HG03571 (cell line): Measurements from ENCODE around the gene PELI3.

Experiments
- ATAC-seq: cut with Tn5 transposase; IDR thresholded peaks from one replicate; pipeline ENCODE4 v1.9.1; 2021; ENCODE audit not compliant: unreplicated experiment

Gene PELI3

DNA sequence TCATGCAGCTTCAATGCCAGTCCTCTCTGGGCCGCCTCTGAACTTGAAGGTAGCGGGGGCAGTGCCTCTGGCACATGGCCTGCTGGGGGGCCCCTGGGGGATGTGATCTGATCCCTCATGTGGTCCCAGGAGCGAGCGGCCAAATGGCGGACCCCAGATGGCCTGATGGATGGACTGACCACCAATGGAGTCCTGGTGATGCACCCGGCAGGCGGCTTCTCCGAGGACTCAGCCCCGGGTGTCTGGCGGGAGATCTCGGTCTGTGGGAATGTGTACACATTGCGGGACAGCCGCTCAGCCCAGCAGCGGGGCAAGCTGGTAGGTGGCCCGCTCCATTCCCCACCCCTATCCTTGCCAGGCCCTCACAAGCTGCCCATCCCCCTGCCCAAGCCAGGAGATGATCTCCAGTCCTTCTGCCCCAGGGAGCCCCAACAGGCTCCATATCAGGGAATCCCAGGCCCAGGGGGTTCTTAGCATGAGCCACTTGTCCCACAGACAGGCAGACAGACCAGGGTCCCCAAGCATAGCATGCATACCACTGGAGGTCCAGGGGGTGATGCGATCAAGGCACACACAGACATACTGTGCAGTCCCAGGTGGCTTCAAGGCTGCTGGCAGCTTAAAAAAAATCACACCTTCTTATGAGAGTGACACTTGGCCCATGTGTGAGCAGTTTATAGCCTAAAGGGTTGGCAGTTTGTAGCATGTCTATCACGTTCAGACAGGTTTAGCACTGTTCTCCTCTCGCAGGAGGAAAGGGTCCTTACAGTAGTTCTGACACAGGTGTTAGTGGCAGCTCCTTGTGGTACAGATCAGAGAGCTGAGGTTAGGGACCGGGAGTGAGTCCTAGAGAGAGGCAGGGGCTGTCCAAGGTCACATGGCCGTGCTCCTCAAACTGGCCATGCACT is 7.2 kb downstream of the PELI3 start:
- no peak for ATAC-seq

DNA sequence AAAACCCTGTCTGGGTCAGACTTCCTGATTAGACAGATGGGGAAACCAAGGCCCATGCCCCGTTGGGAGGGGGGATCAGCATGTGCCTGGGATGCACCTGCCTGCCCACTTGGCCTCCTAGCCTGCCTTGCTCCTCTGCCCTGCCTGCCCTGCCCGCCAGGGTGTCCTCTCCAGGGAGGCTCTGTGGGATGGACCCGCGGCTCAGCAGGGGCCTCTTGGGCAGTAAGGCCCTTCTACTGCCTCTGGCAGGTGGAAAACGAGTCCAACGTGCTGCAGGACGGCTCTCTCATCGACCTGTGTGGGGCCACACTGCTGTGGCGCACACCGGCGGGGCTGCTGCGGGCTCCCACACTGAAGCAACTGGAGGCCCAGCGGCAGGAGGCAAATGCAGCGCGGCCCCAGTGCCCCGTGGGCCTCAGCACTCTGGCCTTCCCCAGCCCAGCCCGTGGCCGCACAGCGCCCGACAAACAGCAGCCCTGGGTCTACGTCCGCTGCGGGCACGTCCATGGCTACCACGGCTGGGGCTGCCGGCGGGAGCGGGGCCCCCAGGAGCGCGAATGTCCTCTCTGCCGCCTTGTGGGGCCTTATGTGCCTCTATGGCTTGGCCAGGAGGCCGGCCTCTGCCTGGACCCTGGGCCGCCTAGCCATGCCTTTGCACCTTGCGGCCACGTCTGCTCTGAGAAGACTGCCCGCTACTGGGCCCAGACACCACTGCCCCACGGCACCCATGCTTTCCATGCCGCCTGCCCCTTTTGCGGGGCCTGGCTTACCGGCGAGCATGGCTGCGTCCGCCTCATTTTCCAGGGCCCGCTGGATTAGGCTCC is 8.9 kb downstream of the PELI3 start:
- ATAC-seq = no peak

- no peak for ATAC-seq
Measured at GRCh38 chr11:66476173-66476840, 9.6 kb downstream of the PELI3 start.

GRCh38 chr11:66476841-66477251 is 10.1 kb downstream of the PELI3 start:
- no peak for ATAC-seq

DNA sequence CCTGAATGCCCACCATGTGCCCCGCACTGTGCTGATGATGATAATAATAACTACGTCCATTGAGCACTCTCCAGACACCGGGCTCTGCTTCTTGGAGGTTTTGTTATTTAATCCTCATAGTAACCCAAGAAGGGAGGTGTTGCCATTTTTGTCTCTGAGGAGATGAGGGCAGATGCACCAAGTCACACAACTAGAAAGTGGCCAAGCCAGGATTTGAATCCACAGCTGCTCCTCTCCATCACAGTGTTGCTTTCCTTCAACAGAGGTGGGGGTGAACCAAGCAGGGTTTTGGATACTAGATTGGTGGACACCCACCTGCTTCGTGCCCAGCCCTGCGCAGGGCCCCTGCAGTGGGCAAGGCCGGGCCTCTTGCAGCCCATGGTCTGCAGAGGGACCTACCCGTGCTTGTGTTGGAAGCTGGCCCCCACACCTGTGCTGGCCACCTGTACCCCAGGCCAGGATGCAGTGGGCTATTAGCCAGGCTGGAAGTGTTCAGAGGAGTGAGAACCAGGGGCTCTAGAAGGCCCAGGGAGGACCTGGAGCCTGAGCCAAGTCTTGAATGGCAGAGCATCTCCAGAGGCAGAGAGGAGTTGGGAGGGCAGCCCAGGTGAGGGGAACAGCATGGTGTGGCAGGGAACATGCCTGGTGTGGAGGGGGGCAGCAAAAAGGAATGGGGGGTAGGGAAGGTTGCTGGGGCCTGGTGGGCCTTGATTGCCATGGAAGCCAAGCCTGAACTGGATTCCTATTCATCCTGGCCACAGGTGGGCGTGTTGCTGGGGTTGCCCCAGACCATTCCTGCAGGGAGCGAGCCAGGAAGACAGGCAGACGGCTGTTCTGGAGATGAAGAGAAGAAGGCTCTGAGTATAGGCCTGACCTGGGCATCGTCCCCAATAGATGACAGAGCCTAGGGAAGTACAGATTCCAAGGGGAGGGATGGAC is 10.8 kb downstream of the PELI3 start:
- no peak for ATAC-seq

DNA sequence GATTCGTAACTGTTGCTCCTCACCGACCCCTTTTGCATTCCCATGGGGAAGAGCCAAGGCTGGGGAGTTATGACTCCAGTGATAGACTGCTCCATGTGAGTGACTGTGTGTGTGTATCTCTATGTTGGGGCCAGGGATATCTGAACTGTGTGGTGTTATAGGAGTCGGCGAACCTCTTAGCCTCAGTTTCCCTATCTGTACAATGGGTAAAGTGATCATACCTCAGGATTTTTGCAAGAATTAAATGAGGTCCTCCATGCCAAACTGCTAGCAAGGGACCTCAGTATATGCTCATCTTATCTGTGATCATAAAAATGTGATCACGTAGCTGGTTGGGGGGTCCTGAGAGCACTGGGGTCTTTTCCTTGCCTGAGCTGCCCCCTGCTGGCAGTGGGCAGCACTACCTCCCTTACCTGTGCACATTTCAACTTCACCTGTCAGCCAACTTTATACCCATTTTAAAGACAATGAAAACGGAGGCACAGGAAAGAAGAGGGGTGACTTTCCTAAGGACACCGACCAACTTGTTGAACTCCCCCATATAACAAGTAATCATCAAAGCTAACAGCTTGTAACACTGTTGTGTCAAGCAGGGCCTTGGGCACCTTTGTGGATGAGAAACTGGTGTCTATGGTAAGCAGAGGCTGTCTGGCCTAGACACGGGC is 12.2 kb downstream of the PELI3 start:
- no peak for ATAC-seq

- ATAC-seq = no peak
Measured at GRCh38 chr11:66479394-66480116, 12.8 kb downstream of the PELI3 start.

DNA sequence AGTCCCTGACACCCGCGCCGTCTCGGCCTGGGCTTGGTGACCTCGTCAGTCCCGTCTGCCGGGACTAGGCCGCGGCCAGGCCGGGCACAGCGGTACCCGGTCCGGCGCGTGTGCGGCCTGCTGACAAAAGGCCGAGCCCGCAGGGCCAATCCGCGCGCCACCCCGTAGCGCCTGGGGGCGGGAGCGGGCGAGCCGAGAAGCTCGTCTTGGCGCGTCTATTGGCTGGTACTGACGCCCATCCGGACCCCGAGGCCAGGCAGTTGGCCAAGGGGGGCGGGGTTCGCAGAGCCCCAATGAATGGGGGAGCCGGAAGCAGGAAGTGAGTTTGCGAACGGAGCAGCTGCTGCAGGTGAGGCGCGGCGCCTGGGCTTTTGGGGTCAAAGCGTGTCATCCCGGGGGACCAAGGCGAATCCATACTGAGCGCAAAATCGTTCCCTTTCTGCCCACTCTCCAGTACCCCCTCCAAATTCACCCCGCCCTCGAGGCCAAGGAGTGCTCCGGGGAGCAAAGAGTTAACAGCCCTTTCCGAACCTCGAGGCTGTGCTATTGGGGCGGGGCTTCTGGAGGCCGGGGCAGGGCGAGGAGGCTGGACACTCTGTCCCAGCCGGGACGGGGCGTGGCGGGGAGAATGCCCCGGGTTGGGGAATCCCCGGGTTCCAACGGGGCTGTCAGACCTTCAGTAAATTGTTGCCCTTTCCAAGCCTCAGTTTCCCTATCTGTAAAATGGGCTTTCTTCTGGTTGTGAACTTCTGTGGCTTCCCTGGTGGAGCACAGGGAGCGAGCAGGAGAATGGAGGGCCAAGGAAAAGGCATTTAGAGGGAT is 13.6 kb downstream of the PELI3 start, which contains the start of gene DPP3:
Gene DPP3 (plus strand): TSS at position 318 of the 822 bp plus-strand sequence. CDS start 1,767 bp downstream, outside the sequence.
- ATAC-seq = peak; percentile 77

DNA sequence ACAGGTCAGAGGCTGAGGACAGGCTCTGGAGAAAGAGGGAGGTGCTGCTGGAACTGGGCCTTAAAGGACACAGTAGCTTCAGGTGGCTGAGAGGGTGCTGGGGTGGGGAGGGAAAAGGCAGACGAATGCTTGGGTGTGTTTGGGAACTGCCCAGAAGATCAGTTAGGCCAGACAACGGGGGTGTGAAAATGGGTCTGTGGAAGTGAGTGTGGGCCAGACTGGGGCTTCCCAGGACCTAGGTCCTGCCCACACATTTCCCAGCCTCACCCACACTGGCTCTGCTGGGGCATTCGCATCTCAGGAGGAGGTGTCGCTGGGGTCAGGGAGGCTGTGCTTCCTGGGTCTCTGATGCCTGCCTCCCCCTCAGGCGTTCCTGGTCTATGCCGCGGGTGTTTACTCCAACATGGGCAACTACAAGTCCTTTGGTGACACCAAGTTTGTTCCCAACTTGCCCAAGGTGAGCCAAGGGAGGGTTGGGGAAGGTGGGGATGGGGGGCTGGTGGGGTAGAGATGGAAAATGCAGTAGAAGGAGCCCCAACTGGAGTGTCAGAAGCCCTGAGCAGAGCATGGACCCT is 18.2 kb downstream of the PELI3 start:
- ATAC-seq = no peak

- no peak for ATAC-seq
Measured at GRCh38 chr11:66488957-66489356, 22.3 kb downstream of the PELI3 start.

GRCh38 chr11:66489636-66490035 is 22.9 kb downstream of the PELI3 start:
- ATAC-seq = no peak

DNA sequence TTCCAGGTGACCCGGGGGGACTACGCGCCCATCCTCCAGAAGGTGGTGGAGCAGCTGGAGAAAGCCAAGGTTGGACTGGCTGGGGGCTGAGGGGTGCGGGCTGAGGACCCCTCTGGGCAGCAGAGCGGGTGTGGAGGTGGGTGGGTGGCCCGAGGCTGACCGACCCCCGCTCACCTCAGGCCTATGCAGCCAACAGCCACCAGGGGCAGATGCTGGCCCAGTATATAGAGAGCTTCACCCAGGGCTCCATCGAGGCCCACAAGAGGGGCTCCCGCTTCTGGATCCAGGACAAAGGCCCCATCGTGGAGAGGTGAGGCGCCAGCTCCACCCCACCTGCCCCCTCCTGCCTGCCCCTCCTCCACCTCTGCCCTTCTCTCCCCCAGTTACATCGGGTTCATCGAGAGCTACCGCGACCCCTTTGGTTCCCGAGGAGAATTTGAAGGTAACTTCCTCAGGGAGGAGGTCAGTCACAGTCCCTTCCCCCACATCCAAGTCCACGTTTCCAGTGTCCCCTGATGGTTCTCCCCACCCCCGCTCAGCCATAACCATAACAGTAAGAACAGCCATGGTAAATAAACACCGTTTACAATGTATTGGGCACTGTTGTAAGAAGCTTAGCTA is 24.7 kb downstream of the PELI3 start:
- no peak for ATAC-seq

DNA sequence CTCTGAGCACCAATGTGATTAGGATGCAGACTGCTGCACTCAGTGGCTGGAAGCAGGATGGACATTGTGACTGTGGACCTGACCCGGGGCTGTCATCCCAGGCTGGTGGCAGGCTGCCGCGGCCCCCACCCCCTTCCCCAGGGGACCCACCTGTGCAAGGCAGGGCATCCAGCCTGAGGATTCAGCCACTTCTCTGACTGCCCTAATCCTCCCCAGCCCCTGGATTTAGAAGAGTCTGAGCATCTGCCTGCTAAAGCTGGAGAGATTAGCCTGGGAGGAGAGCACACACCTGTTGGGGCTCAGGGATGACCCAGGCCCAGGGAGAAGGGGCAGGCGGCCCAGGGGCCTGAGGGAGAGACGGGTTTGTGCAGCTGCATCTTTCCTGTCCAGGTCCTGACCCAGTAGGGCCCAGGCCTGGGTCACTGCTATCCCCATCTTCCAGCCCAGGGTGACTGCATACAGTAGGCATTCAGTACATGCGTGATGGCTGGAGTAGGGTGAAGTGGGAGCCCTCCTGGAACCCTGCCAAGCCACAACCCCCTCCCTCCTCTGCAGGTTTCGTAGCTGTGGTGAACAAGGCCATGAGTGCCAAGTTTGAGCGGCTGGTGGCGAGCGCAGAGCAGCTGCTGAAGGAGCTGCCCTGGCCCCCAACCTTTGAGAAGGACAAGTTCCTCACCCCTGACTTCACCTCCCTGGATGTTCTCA is 25.6 kb downstream of the PELI3 start:
- no peak for ATAC-seq

- ATAC-seq = no peak
Measured at GRCh38 chr11:66493130-66493529, 26.4 kb downstream of the PELI3 start.

- ATAC-seq = no peak
Measured at GRCh38 chr11:66494458-66494857, 27.8 kb downstream of the PELI3 start.

- ATAC-seq = no peak
Measured at GRCh38 chr11:66494935-66495334, 28.2 kb downstream of the PELI3 start.

GRCh38 chr11:66495401-66495854 is 28.7 kb downstream of the PELI3 start:
- ATAC-seq = no peak
